Peyer's patch (tissue), 4 donors: Measurements from ENCODE around the gene SKI.

Experiments
- CTCF ChIP-seq, 6 experiments: fragments of 450-650 bp in 4 of 6; fragments of 200-600 bp in 2 of 6; sonication (generic) in 1 of 6; IDR thresholded peaks; one replicate each; pipeline ENCODE4 v1.5.1; 2017 to 2019; ENCODE audit warnings: antibody characterized with exemption in 6 of 6, mild to moderate bottlenecking in 3 of 6, moderate library complexity in 1 of 6
- POLR2A ChIP-seq, 2 donors: fragments of 450-650 bp; IDR thresholded peaks; one replicate each; pipeline ENCODE4 v1.5.1; 2017; ENCODE audit warnings: antibody characterized with exemption in 2 of 2, mild to moderate bottlenecking in 2 of 2, moderate library complexity in 2 of 2

GRCh38 chr1:2198571-2198970, 29.5 kb upstream of the SKI start:
- TF ChIP-seq CTCF (IDR thresholded peaks at IDR 0.05) (no peak), POLR2A (IDR thresholded peaks at IDR 0.05) (no peak)
